Measurements from ENCODE around the gene IFITM5.
A peak's percentile ranks its signal among the peaks of the same experiment; 100 is the strongest.
"Not testable (repeated sequence)": the region's sequence is repeated elsewhere in the genome, so short reads cannot be mapped to it uniquely, and the experiment has no call there.

Gene IFITM5

GRCh38 chr11:332651-333480 is 33.5 kb upstream of the IFITM5 start:
- Histone ChIP-seq H3K27ac (no peak overlapping the region), H3K4me1 (ENCODE audit: control insufficient read depth in 1 of 2, insufficient read depth in 1 of 2, low read depth in 1 of 2, low read length in 1 of 2) (peaks cover 29 to 62% of the 10 kb centered on the region in 2 experiments), H3K4me3 (ENCODE audit: low read depth in 1 of 2, low read length in 1 of 2) (no peak overlapping the region), H3K9me3 (no peaks in the 10 kb centered on the region), H3K27me3 (no peaks in the 10 kb centered on the region), H3K36me3 (no peaks in the 10 kb centered on the region)
- no peak for TF ChIP-seq CTCF (IDR thresholded peaks at IDR 0.05)

DNA sequence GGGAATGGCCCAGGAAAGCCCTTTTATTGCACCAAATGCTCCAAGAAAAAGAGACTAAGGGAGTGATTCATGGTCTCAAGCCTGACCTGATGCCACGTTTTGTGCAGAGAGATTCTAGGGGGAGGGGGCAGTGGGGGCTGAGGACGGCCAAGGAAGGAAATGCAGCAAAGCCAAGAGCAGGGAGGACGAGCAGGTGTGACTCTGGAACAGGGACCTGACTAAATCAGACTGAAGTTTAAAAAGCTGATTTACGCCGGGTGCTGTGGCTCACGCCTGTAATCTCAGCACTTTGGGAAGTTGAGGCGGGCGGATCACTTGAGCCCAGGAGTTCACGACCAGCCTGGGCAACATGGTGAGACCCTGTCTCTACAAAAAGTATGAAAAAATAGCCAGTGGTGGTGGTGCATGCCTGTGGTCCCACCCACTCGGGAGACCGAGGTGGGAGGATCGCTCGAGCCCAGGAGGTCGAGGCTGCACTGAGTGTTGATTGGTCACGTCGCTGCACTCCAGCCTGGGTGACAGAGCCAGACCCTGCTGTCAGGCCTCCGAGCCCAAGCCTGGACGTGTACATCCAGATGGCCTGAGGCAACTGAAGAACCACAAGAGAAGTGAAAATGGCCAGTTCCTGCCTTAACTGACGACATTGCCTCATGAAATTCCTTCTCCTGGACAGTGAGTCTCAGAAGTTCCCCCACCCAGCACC is 32.2 kb upstream of the IFITM5 start:
- Histone ChIP-seq H3K4me3 (ENCODE audit: low read depth in 1 of 2, low read length in 1 of 2) (peak overlapping the region in 1 of 2 experiments; percentile 36), H3K9me3 (no peaks in the 10 kb centered on the region), H3K36me3 (no peaks in the 10 kb centered on the region), H3K4me1 (ENCODE audit: control insufficient read depth in 1 of 2, insufficient read depth in 1 of 2, low read depth in 1 of 2, low read length in 1 of 2) (peaks cover 40 to 64% of the 10 kb centered on the region in 2 experiments), H3K27ac (no peak overlapping the region), H3K27me3 (no peaks in the 10 kb centered on the region)
- TF ChIP-seq CTCF (IDR thresholded peaks at IDR 0.05): no peak

DNA sequence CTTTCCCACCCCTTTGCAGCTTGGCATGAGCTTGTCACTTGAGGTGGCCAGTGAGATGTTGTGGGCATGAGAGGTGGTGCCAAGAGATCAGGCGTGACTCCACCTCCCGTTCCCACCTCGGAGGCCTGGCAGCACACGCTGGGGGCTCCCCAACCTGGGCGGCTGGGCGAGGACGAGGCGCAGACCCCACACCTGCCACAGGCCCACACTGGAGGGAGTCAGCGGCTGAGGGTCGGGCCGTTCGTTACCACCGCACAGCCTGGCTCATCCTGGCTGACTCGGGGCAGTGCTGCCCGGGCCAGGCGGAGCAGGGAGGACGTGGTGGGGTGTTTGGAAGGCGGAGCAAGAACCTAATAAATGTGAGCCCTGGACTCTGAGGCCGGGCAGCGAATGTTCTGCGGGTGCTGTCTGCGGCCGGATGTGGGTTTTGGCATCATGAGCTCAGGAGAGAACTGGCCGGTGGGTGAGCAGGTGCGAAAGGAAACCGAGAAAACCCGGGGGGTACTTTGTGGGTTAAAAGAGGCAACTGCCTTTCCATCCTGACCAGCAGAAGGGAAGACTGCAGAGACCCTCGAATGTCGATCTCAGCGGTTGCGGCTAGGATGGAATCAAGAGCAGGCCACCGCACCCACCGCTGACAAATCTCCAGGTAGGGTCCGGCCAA is 31.5 kb upstream of the IFITM5 start:
- peak overlapping the region in 1 of 2 experiments; percentile 36 for H3K4me3 ChIP-seq (ENCODE audit: low read depth in 1 of 2, low read length in 1 of 2)
- H3K4me1 ChIP-seq (ENCODE audit: control insufficient read depth in 1 of 2, insufficient read depth in 1 of 2, low read depth in 1 of 2, low read length in 1 of 2): peaks cover 41 to 64% of the 10 kb centered on the region in 2 experiments

GRCh38 chr11:330307-330693 is 31.0 kb upstream of the IFITM5 start:
- no peaks in the 10 kb centered on the region for H3K9me3 ChIP-seq
- H3K4me3 ChIP-seq (ENCODE audit: low read depth in 1 of 2, low read length in 1 of 2): no peak overlapping the region
- H3K36me3 ChIP-seq: no peaks in the 10 kb centered on the region
- TF ChIP-seq CTCF (IDR thresholded peaks at IDR 0.05): no peak
- H3K4me1 ChIP-seq (ENCODE audit: control insufficient read depth in 1 of 2, insufficient read depth in 1 of 2, low read depth in 1 of 2, low read length in 1 of 2): peaks cover 45 to 66% of the 10 kb centered on the region in 2 experiments
- no peak overlapping the region for H3K27ac ChIP-seq
- no peaks in the 10 kb centered on the region for H3K27me3 ChIP-seq

More for the DNA sequence above, 31.5 kb upstream of the IFITM5 start:
- no peaks in the 10 kb centered on the region for H3K27me3 ChIP-seq
- H3K27ac ChIP-seq: peak overlapping the region; percentile 13
- no peaks in the 10 kb centered on the region for H3K36me3 ChIP-seq
- no peaks in the 10 kb centered on the region for H3K9me3 ChIP-seq
- TF ChIP-seq CTCF (IDR thresholded peaks at IDR 0.05): no peak

- Histone ChIP-seq H3K4me3 (ENCODE audit: low read depth in 1 of 2, low read length in 1 of 2) (no peak overlapping the region), H3K9me3 (no peaks in the 10 kb centered on the region), H3K27me3 (no peaks in the 10 kb centered on the region), H3K36me3 (no peaks in the 10 kb centered on the region), H3K4me1 (ENCODE audit: control insufficient read depth in 1 of 2, insufficient read depth in 1 of 2, low read depth in 1 of 2, low read length in 1 of 2) (peaks cover 45 to 69% of the 10 kb centered on the region in 2 experiments), H3K27ac (no peak overlapping the region)
- TF ChIP-seq CTCF (IDR thresholded peaks at IDR 0.05): no peak
Observed at GRCh38 chr11:329886-330253, 30.5 kb upstream of the IFITM5 start.

DNA sequence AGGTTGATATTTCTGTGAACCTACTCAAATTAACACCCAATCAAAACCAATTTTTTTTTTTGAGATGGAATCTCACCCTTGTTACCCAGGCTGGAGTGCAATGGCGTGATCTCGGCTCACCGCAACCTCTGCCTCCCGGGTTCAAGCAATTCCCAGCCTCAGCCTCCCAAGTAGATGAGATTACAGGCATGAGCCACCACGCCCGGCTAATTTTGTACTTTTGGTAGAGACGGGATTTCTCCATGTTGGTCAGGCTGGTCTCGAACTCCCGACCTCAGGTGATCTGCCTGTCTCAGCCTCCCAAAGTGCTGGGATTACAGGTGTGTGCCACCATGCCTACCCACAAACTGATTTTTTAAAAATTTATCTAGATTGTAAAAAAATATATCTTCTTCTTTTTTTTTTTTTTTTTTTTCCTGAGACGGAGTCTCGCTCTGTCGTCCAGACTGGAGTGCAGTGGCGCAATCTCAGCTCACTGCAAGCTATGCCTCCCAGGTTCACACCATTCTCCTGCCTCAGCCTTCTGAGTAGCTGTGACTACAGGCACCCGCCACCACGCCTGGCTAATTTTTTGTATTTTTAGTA is 29.3 kb upstream of the IFITM5 start:
- H3K9me3 ChIP-seq, H3K36me3 ChIP-seq, H3K27me3 ChIP-seq: not testable (repeated sequence)
- Histone ChIP-seq H3K27ac (peak overlapping the region; percentile 99), H3K4me3 (ENCODE audit: low read depth in 1 of 2, low read length in 1 of 2) (peak overlapping the region in 1 of 2 experiments; percentile 57), H3K4me1 (ENCODE audit: control insufficient read depth in 1 of 2, insufficient read depth in 1 of 2, low read depth in 1 of 2, low read length in 1 of 2) (peaks cover 45 to 75% of the 10 kb centered on the region in 2 experiments)

All from neutrophil (primary cell).